Parathyroid adenoma (tissue), 2 donors: ENCODE data around the gene ASCL1.

Experiments used
- H2AFZ ChIP-seq: fragments of 300-600 bp; sonication (generic); one replicate; pipeline ENCODE4 v1.7.0; 2017; ENCODE audit warnings: antibody characterized with exemption, mild to moderate bottlenecking
- H3K27ac ChIP-seq: fragments of 300-600 bp; sonication (generic); one replicate; pipeline ENCODE4 v1.7.0; 2017
- H3K27me3 ChIP-seq: fragments of 300-600 bp; sonication (generic); one replicate; pipeline ENCODE4 v1.7.0; 2017; ENCODE audit warnings: low read length; ENCODE audit not compliant: control insufficient read depth, insufficient read depth
- H3K36me3 ChIP-seq: fragments of 300-600 bp; sonication (generic); one replicate; pipeline ENCODE4 v1.7.0; 2017; ENCODE audit warnings: low read length; ENCODE audit not compliant: control insufficient read depth, insufficient read depth
- H3K4me1 ChIP-seq: fragments of 300-600 bp; sonication (generic); one replicate; pipeline ENCODE4 v1.7.0; 2017; ENCODE audit warnings: control low read depth
- H3K4me2 ChIP-seq: fragments of 300-600 bp; sonication (generic); one replicate; pipeline ENCODE4 v1.7.0; 2017; ENCODE audit warnings: low read length
- H3K4me3 ChIP-seq: fragments of 300-600 bp; sonication (generic); one replicate; pipeline ENCODE4 v1.7.0; 2017; ENCODE audit warnings: low read depth, low read length
- H3K79me2 ChIP-seq: fragments of 300-600 bp; sonication (generic); one replicate; pipeline ENCODE4 v1.7.0; 2017; ENCODE audit warnings: control low read depth
- H3K9ac ChIP-seq: fragments of 300-600 bp; sonication (generic); one replicate; pipeline ENCODE4 v1.7.0; 2017; ENCODE audit warnings: mild to moderate bottlenecking
- H3K9me3 ChIP-seq: fragments of 300-600 bp; sonication (generic); one replicate; pipeline ENCODE4 v1.7.0; 2017; ENCODE audit warnings: low read length; ENCODE audit not compliant: control insufficient read depth
- TF ChIP-seq, protein P1 (sequence below): fragments of 300-600 bp; sonication (generic); IDR thresholded peaks from one replicate; pipeline ENCODE4 v1.7.0; 2017; ENCODE audit warnings: antibody characterized with exemption, mild to moderate bottlenecking
- donor health status: primary hyperparathyroidism.

Gene ASCL1

GRCh38 chr12:102912258-102912657 lies 45.2 kb upstream of the ASCL1 start:
- Histone ChIP-seq H3K27ac (no peak overlapping the region), H3K27me3 (no peaks in the 10 kb centered on the region), H3K36me3 (no peaks in the 10 kb centered on the region), H3K4me3 (no peak overlapping the region), H3K4me2 (no peak overlapping the region), H3K79me2 (no peaks in the 10 kb centered on the region), H2AFZ (no peak overlapping the region), H3K9ac (no peak overlapping the region), H3K4me1 (no peaks in the 10 kb centered on the region), H3K9me3 (no peaks in the 10 kb centered on the region)
- TF ChIP-seq, protein P1, sequence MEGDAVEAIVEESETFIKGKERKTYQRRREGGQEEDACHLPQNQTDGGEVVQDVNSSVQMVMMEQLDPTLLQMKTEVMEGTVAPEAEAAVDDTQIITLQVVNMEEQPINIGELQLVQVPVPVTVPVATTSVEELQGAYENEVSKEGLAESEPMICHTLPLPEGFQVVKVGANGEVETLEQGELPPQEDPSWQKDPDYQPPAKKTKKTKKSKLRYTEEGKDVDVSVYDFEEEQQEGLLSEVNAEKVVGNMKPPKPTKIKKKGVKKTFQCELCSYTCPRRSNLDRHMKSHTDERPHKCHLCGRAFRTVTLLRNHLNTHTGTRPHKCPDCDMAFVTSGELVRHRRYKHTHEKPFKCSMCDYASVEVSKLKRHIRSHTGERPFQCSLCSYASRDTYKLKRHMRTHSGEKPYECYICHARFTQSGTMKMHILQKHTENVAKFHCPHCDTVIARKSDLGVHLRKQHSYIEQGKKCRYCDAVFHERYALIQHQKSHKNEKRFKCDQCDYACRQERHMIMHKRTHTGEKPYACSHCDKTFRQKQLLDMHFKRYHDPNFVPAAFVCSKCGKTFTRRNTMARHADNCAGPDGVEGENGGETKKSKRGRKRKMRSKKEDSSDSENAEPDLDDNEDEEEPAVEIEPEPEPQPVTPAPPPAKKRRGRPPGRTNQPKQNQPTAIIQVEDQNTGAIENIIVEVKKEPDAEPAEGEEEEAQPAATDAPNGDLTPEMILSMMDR: no peak

DNA sequence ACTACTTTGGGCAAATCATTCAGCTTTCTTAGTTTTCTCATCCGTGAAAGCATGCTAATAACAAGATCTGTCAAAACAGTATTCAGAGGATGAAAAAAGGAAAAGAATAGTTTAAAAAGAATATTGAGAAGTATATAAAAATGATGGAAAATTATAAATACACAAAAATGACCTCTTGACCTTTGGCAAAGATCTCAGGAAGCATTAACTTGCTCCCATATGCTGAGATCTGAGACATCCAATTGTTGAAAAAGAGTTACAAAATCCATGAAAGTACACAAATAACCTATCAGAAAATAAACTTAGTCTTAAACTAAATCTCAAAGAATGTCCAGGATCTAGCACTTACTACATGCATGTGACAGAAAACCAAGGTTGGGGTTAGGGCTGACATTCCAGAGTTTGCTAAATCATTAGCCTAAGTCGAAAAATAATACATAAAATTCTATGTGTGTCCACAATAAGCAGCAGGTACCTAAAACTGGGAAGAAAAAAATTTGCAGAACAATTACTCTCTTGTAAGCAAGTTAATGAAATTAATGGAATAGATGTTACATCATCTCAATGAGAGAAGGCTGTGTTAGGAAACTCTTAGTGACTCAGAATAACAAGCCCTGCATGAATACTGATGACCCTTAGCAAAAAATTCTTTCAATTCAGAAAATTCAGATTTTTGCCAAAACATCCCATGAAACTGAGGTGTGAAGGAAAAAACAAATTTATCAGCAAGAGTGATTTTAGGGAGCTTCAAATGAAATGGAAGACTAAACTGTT lies 43.8 kb upstream of the ASCL1 start:
- H3K27me3 ChIP-seq: no peaks in the 10 kb centered on the region
- H3K9ac ChIP-seq: no peak overlapping the region
- TF ChIP-seq, protein P1: no peak
- H3K4me1 ChIP-seq: no peaks in the 10 kb centered on the region
- H3K27ac ChIP-seq: no peak overlapping the region
- no peak overlapping the region for H3K4me3 ChIP-seq
- no peaks in the 10 kb centered on the region for H3K36me3 ChIP-seq
- no peaks in the 10 kb centered on the region for H3K9me3 ChIP-seq
- no peak overlapping the region for H2AFZ ChIP-seq
- no peak overlapping the region for H3K4me2 ChIP-seq
- H3K79me2 ChIP-seq: no peaks in the 10 kb centered on the region

DNA sequence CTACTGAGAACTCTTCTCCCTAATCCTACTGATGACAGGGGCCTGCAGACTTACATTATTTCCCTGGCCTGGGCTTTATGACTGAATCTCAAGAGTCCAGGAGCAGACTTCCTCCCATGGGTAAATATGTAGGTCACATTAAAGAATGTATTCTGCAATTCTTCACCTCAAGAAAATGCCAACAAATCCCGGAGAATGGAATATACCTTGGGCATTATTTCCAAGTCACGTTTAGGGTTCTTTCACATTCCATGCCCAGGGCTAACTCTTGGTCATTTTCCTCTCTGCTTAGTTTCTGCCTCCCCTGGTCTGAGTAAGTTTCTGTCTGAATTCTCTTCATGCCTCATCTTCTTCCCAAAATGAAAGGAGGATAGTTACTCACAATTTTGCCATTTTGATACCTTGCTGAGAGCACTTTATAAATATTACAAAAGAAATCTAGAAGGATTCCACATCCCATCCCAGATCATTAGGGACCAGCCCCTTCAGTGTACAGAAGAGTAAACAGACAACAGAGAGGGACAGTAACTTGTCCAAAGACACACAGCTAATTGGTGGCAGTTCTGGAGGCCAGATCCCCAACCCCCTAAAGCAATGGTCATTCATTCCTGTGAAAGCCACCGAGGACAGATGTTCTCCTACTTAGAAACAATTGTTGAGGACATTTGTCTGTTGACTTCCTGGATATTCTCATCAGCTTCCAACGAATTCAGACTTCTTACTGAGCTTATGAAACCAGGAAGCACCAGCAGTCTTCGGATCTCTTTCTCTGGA lies 41.0 kb upstream of the ASCL1 start:
- Histone ChIP-seq H3K9ac (no peak overlapping the region), H2AFZ (peak overlapping the region; percentile 79), H3K4me2 (peak overlapping the region; percentile 82), H3K4me3 (no peak overlapping the region), H3K9me3 (no peaks in the 10 kb centered on the region), H3K4me1 (no peaks in the 10 kb centered on the region), H3K27me3 (no peaks in the 10 kb centered on the region), H3K36me3 (no peaks in the 10 kb centered on the region), H3K27ac (no peak overlapping the region), H3K79me2 (no peaks in the 10 kb centered on the region)
- TF ChIP-seq, protein P1: no peak

DNA sequence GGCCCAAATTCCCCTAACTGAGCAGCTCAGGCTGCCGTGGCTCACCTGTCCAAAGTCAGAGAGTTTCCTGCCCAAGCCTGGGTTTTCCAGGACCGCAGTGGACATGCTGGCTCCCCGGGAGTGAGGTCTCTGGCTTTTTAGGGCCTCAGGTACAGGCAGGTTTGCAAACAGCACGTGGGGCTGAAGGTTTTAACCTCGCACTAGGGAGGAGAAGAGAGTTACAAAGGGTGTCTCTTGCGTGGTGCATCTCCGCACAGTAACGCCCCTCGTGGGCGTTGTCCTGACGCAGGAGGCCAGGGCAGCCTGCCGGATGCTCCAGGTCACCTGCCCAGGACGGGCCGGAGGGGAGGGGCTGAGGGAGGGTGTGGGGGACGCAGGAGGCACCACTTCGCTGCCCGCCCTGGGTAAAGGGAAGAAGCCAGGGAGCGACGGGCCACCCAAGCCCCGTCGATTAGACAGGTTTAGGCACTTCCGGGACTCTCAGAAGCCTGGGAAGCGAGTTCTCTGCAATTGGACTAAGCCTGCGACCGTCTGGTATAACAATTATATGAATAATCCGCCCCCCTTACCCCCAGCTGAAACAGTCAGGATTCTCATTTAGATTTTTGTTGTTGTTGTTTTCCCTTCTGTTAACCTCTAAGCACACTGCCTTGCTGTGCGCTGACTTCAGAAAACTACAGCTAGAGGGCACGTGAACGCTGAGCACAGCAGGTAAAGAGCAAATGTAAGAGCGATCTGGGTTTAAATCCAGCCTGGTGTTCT lies 40.3 kb upstream of the ASCL1 start, which contains the start of gene PAH:
PAH (minus strand) TSS at position 219 of the 762 bp plus-strand sequence; CDS start at position 105, 114 bp downstream.
- no peak within 1 kb of the TSS for H3K27ac ChIP-seq
- H3K79me2 ChIP-seq: no peaks in the 10 kb centered on the region
- H2AFZ ChIP-seq: peak within 1 kb of the TSS; percentile 79
- H3K4me1 ChIP-seq: no peaks in the 10 kb centered on the region
- TF ChIP-seq, protein P1: no peak
- H3K36me3 ChIP-seq: no peaks in the 10 kb centered on the region
- no peaks in the 10 kb centered on the region for H3K27me3 ChIP-seq
- H3K4me2 ChIP-seq: peak within 1 kb of the TSS; percentile 82
- no peak within 1 kb of the TSS for H3K9ac ChIP-seq
- H3K9me3 ChIP-seq: no peaks in the 10 kb centered on the region
- peak within 1 kb of the TSS; percentile 55 for H3K4me3 ChIP-seq
